Gastrocnemius medialis (tissue), 4 donors: Measurements from ENCODE around the gene SLCO1A2.

Experiments
- POLR2A ChIP-seq, 2 donors: fragments of 450-650 bp; IDR thresholded peaks; one replicate each; pipeline ENCODE4 v1.6.1; 2017; ENCODE audit warnings: antibody characterized with exemption in 2 of 2, mild to moderate bottlenecking in 2 of 2, moderate library complexity in 2 of 2
- TF ChIP-seq, protein P1 (sequence below), 5 experiments: fragments of 450-650 bp in 3 of 5; fragments of 200-600 bp in 2 of 5; sonication (generic) in 2 of 5; IDR thresholded peaks in 4 of 5; conservative IDR thresholded peaks in 1 of 5; 1 replicate in 4 of 5; 2 replicates in 1 of 5; pipeline ENCODE4 v1.5.1; 2016 to 2019; ENCODE audit warnings: antibody characterized with exemption in 5 of 5, mild to moderate bottlenecking in 3 of 5, moderate library complexity in 3 of 5

GRCh38 chr12:21369141-21369980 lies 34.6 kb upstream of the SLCO1A2 start:
- TF ChIP-seq, protein P1, sequence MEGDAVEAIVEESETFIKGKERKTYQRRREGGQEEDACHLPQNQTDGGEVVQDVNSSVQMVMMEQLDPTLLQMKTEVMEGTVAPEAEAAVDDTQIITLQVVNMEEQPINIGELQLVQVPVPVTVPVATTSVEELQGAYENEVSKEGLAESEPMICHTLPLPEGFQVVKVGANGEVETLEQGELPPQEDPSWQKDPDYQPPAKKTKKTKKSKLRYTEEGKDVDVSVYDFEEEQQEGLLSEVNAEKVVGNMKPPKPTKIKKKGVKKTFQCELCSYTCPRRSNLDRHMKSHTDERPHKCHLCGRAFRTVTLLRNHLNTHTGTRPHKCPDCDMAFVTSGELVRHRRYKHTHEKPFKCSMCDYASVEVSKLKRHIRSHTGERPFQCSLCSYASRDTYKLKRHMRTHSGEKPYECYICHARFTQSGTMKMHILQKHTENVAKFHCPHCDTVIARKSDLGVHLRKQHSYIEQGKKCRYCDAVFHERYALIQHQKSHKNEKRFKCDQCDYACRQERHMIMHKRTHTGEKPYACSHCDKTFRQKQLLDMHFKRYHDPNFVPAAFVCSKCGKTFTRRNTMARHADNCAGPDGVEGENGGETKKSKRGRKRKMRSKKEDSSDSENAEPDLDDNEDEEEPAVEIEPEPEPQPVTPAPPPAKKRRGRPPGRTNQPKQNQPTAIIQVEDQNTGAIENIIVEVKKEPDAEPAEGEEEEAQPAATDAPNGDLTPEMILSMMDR (IDR thresholded peaks at IDR 0.05 in 4 of 5, conservative IDR thresholded peaks at IDR 0.05 in 1 of 5): no peak
- no peak for TF ChIP-seq POLR2A (IDR thresholded peaks at IDR 0.05)
